GOT3 (cell line): ENCODE measurements around the gene CEBPZOS.

Source experiments
- DNase-seq: peaks from one replicate; lab custom pipeline; 2025; ENCODE audit warnings: mixed read lengths; lab: John Stamatoyannopoulos, UW

CEBPZOS gene

DNA sequence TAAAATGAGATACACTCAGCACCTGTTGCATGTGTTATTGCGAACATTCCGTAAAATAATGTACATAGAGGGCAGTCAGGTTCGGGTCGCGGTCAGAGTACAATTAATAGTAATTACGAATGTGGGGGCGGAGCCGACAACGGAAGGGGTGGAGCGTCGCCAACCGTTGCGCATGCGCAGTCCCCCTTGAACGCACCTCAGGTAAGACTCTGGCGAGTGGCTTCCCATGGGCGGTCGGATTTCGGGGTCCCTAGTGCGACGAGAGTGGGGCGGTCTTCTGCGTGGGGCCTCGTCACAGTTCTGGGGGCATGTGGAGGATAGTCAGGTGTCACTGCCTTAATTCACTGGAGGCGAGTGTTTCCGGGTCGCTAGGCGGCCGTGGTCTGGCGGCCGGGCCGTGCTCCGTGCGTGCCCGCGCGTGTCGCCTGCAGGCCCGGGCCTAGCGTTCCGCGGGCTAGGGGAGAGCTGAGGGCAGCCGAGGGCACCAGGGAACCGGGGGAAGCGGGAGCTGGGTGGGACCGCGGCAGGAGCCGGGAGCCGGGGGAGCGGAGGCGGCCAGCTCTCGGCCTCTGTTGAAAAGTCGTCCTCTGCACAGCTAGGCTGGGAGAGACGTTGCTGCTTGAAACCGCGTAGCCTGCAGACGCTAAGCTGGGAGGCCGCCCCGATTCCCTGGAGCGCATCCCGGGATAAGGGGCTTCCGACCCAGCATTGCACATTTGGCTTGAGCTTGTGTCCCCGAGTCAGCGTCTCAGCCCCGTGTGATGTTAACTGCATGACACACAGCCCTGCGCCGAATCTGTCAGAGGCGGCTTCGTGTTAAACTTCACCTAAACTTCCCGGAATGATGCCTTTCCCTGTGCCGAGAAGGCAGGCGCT, at the start of gene CEBPZOS:
Gene CEBPZOS (plus strand): TSS at position 177 of the 876 bp plus-strand sequence. CDS start 3,209 bp downstream, outside the sequence.
- peak; percentile 64 for DNase-seq

DNA sequence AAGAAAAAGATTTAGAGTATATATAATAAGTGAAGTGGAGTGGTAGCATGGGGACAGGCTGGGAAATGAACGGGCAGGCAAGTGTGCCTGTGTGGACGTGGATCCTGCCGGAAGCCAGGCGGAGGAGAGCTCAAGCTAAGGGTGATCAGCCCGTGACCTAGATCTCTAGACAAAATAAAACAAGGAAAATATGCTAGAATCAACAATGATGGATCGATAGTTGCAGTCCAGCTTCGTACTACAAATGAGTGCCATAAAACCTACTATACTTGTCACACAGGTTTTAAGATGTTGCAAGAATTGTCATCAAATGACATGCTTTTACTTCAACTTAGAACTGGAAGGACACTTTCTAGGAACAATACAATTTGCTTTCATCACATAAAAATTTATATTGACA, 48.0 kb upstream of the CEBPZOS start:
- DNase-seq: no peak

GRCh38 chr2:37149626-37150322, 46.5 kb upstream of the CEBPZOS start:
- DNase-seq: no peak

DNA sequence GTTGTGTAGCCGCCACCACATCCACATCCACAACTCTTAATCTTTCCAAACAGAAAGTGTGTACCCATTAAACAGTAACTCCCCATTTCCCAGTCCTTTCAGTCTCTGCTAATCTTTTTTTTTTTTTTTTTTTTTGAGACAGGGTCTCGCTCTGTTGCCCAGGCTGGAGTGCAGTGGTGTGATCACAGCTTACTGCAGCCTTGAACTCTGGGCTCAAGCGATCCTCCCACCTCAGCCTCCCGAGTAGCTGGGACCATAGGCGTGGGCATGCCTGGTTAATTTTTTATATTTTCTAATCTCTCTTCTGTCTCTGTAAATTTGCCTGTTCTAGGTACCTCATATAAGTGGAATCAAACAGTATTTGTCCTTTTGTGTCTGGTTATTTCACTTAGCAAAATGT, 43.1 kb upstream of the CEBPZOS start:
- DNase-seq: no peak

GRCh38 chr2:37154785-37155184, 41.5 kb upstream of the CEBPZOS start:
- DNase-seq: no peak

DNA sequence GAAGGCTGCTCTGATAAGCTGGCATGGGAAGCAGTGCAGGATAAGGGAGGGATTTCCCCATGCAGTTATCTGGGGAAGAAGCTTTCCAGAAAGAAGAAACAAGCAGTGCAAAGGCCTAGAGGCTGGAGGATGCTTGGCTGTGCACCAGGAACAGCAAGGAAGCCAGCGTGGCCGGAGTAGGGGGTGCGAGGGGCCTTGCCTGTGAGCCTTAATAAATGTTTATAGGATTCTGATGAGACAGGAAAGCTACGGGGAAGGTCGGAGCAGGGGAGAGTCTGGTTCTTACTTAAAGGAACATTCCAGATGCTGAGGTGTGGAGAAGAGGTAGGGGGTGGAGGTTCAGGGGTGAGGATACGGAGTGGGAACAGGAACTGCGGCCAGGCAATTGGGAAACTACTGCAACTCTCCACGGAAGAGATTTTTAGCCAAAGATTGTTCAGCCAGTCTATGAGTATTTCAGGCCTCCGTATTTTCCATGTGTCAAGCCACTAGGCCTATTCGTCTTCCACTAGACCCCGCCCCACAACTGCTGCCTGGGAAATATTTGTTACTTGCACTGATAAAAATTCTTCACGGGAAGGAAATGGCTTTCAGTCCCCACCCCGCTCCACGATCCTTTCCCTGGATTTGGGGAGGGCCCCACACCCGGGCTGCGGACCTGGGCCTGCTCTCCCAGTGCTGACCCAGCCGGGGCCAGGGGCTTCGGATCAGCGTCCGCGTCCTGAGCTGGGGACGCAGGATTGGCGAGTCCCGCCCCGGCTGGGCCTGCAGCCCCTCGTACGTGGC, 40.0 kb upstream of the CEBPZOS start:
- no peak for DNase-seq

GRCh38 chr2:37156857-37157714, 39.2 kb upstream of the CEBPZOS start, which contains the start of gene EIF2AK2:
TSS of gene EIF2AK2 (minus strand) at chr2:37156980. CDS start at chr2:37147806, 9,174 bp downstream.
- peak; percentile 60 for DNase-seq

DNA sequence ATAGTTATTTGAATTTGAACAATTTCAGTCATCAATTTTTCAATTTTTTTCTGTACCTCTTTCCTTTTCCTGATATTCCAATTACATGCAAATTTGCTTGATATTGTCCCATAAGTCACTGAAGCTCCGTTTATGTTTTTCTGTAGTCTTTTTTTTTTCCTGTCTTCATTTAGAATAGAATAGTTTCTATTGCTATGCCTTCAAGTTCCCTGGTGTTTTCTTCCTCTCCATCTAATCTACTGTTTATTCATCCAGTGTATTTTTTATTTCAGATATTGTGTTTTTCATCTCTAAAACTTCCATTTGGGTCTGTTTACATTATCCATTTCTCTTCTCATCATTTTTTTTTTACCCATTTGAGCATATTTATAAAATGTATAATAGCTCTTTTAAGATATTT, 31.5 kb upstream of the CEBPZOS start:
- no peak for DNase-seq

- no peak for DNase-seq
These were observed 28.6 kb upstream of the CEBPZOS start for GRCh38 chr2:37167636-37168180.

DNA sequence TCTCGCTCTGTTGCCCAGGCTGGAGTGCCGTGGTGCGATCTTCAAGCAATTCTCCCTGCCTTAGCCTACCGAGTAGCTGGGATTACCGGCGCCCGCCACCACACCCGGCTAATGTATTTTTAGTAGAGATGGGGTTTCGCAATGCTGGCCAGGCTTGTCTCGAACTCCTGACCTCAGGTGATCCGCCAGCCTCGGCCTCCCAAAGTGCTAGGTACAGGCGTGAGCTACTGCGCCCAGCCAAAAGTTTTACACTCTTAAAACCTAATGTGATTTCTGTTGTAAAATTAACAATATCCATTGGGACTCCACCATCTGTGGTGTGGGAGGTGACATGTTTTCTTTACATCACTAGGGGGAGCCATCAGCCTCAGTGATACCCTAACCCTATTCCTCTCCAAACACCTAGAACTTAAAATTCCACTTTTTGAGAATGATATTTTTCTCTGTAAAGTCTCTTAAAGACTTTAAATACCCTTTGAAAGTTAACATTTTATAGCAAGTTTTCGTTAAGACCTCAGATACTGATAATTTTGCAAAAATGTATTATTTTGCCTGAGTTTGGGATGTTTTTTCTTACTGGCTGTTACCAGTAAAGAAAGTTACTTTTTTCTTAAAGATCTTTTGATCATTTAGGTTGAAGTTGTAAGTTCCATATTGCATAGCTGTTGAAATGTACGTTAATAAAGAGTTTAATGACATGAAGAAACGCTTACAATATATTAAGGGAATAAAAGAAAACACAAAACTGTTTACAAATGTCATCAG, 27.9 kb upstream of the CEBPZOS start:
- no peak for DNase-seq

DNA sequence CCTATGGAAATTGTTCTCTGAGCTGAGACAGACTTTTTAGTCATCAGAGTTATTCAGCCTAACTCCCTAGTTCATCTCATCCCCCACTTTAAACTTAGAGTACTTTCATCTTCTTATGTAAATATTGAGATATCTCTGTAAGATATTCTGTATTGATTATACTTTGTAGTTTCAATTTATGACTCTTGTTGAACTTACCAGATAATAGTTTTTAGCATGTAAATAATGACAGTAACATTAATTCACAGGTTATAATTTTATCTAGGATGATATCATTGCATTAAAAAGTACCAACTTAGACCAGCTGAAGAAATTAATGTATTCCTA, 24.7 kb upstream of the CEBPZOS start:
- DNase-seq: no peak

GRCh38 chr2:37173741-37174140, 22.6 kb upstream of the CEBPZOS start:
- no peak for DNase-seq

GRCh38 chr2:37180006-37180639, 16.2 kb upstream of the CEBPZOS start:
- DNase-seq: no peak

- no peak for DNase-seq
These were observed 15.7 kb upstream of the CEBPZOS start for GRCh38 chr2:37180640-37181039.

DNA sequence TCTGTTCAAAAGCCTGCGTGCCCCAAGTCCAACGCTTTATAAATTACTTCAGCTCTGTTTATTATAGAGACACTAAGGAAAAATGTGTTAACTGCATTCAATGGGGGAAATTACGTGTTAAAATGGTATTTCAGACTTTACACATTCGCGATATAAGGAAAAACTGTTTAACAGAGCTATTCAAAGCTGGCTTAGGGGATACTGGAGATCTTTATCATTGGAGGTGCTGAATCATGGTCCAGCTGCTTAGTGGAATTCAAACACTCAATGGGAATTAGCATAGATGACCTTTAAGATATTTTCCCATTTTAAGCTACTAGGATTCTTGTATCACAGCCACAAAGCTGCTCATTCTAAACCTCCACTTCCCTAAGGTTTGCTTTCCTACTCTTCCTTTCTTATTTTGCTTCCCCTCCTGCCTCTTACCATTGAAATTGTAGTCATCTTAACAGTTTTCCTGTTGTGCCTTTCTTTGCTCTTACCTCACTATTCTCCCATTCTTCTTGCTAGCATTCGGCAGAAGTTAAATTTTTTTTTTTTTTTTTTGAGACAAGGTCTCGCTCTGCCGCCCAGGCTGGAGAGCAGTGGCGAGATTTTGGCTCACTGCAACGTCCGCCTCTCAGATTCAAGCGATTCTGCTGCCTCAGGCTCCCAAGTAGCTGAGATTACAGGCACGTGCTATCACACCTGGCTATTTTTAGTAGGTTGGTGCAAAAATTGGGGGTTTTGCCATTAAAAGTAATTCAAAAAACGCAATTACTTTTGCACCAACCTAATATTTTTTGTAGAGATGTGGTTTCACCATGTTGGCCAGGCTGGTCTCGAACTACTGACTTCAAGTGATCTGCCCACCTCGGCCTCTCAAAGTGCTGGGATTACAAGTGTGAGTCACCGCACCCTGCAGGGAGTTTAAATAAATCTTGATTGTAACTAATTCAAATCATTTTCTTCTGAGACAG, 14.3 kb upstream of the CEBPZOS start:
- DNase-seq: no peak

GRCh38 chr2:37188570-37188969, 7.7 kb upstream of the CEBPZOS start, which contains the start of gene SULT6B1:
TSS of gene SULT6B1 (minus strand) at chr2:37188670. CDS start at chr2:37188640, 30 bp downstream.
- DNase-seq: no peak

DNA sequence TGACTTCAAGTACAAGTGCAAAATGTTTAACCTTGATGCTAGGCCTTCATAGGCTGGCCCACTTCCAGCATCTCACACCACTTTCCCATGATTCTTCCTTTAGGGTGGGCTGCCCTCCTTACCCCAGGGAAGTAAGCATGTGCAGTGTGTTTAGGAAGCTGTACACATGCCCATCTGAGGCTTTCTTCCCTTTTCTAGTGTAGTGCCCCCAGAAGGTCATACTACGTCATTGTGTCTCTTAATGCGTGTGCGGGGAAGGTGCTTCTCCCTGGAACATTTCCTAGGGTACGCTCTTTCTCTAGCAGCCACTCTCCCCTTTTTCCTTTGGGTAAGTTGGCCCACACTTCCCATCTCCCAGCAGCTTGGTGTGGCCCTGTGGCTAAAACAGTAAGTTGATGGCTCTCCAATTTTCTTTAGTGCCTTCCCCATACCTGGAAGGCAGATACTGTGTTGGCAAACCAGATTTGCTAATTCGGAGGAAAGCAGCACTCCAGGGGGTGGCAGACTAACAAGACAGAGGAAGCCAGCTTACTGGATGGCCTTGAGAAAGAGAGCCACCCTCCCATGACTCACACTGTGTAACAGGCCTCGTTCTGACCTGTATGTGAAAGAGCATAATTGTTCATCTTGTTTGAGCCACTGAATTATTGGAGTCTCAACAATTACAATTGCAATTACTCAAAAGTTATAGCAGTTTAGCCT, 6.7 kb upstream of the CEBPZOS start:
- peak; percentile 5 for DNase-seq

DNA sequence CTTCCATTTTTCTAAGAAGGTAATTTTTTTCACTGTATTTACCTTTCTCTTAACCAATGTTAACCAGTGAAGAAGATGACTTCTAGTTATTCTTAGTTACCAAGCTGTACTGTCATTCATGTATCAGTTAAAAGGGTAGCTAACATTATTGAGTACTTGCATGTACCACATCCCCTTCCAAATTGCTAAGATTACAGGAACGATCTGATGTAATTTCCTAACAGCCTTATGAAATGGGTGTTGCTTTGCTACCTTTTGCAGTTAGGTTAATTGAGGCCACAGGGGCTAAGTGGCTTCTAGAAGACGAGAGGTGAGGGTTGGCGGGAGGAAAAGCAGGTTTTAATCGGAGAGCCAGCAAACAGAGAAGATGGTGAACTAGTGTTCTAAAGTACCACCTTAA, 6.0 kb upstream of the CEBPZOS start:
- no peak for DNase-seq
